IPS-18a (cell line): ENCODE results near the gene EML1.

ENCODE experiments used
- H3K27ac ChIP-seq: one replicate; pipeline ENCODE4 v1.5.1; 2013; ENCODE audit warnings: low read length
- H3K27me3 ChIP-seq: one replicate; pipeline ENCODE4 v1.6.1; 2013; ENCODE audit warnings: mild to moderate bottlenecking, low read length; ENCODE audit not compliant: control insufficient read depth, insufficient read depth
- H3K36me3 ChIP-seq: one replicate; pipeline ENCODE4 v1.6.1; 2013; ENCODE audit warnings: low read depth, low read length; ENCODE audit not compliant: control insufficient read depth
- H3K4me1 ChIP-seq: one replicate; pipeline ENCODE4 v1.6.1; 2013; ENCODE audit warnings: low read depth, low read length; ENCODE audit not compliant: control insufficient read depth
- H3K4me3 ChIP-seq: one replicate; pipeline ENCODE4 v1.5.1; 2013; ENCODE audit warnings: low read length
- H3K9ac ChIP-seq: one replicate; pipeline ENCODE4 v1.6.1; 2013; ENCODE audit warnings: mild to moderate bottlenecking, low read length, moderate library complexity
- H3K9me3 ChIP-seq: one replicate; pipeline ENCODE4 v1.6.1; 2013; ENCODE audit warnings: low read depth, low read length; ENCODE audit not compliant: control insufficient read depth

EML1 gene

DNA sequence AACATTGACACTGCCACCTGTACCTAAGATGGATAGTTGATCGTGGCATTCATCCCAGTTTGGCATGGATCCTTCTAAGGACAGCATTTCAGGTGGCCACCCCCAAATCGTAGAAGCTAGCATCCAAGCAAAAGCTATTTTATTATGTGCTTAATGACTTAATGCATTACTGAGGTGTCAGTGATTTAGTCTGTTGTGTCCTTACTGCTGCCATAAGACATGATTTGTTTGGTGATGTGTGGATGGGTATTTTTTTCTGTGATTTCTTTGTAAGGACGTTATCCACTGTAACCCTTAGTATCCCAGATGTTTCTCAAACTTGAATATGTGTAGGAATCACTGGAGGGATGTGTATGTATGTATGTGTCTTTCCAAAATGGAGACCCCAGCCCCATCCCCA is 190.8 kb downstream of the EML1 start:
- Histone ChIP-seq H3K4me1 (peaks cover 6% of the 10 kb centered on the region), H3K27ac (no peak overlapping the region), H3K9me3 (no peaks in the 10 kb centered on the region), H3K36me3 (no peaks in the 10 kb centered on the region), H3K4me3 (no peak overlapping the region), H3K9ac (no peak overlapping the region), H3K27me3 (no peaks in the 10 kb centered on the region)

DNA sequence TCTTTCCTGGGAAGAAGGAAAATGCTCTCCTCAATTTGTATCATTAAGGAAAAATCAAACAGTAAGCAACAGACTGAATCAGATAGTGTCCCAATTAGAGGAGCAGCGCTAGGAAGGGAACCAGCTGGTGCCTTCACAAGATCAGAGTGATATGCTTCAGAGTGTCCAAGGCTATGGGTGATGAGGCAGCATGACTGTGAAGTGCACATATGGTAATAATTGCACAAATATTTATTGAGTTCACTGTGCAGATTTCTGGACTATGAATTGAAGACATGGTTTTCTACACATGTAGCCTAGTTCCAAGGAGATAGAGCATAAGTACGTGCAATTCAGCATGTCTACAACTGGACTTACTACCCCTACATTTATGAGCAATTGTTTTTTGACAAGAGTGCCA is 193.2 kb downstream of the EML1 start:
- Histone ChIP-seq H3K4me3 (no peak overlapping the region), H3K27me3 (no peaks in the 10 kb centered on the region), H3K4me1 (peaks cover 6% of the 10 kb centered on the region), H3K9ac (no peak overlapping the region), H3K27ac (no peak overlapping the region), H3K9me3 (no peaks in the 10 kb centered on the region), H3K36me3 (no peaks in the 10 kb centered on the region)

- Histone ChIP-seq H3K36me3 (no peaks in the 10 kb centered on the region), H3K4me1 (no peaks in the 10 kb centered on the region), H3K27ac (no peak overlapping the region), H3K4me3 (no peak overlapping the region), H3K9ac (no peak overlapping the region), H3K27me3 (no peaks in the 10 kb centered on the region), H3K9me3 (no peaks in the 10 kb centered on the region)
Observed at GRCh38 chr14:99989032-99989431, 195.8 kb downstream of the EML1 start.

DNA sequence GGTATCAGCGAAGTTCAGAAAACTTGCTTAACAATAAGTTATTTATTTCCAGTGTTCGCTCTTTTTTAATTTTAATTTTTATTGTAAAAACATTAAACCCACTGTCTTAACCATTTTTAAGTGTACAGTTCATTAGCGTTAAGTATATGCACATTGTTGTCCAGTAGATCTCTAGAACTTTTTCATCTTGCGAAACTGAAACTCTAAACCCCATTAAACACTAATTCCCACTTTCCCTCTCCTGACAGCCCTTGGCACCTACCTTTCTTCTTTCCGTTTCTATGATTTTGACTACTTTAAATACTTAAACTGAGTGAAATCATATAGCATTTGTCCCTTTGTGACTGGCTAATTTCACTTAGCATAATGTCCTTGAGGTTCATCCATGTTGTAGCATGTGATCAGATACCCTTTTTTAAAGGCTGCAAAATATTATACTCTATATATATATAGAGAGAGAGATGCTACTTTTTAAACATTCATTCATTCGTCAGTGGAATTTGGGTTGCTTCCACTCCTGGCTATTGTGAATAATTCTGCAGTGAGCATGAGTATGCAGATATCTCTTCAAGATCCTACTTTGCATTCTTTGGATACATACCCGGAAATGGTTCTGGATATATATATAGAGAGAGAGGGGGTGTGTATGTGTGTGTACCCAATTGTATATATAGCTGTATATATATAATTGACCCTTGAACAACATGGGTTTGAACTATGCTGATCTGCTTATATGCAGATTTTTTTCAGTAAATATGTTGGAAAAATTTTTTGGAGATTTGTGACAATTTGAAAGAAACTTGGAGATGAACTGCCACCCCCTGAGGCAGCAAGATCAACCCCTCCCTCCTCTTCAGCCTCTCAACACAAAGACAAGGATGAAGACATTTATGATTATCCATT is 197.3 kb downstream of the EML1 start:
- no peak overlapping the region for H3K27ac ChIP-seq
- no peaks in the 10 kb centered on the region for H3K27me3 ChIP-seq
- H3K36me3 ChIP-seq: no peaks in the 10 kb centered on the region
- H3K4me3 ChIP-seq: no peak overlapping the region
- peaks cover 2% of the 10 kb centered on the region for H3K4me1 ChIP-seq
- H3K9me3 ChIP-seq: no peaks in the 10 kb centered on the region
- no peak overlapping the region for H3K9ac ChIP-seq

- Histone ChIP-seq H3K4me1 (peaks cover 4% of the 10 kb centered on the region), H3K27ac (no peak overlapping the region), H3K27me3 (no peaks in the 10 kb centered on the region), H3K9me3 (no peaks in the 10 kb centered on the region), H3K4me3 (no peak overlapping the region), H3K36me3 (no peaks in the 10 kb centered on the region), H3K9ac (no peak overlapping the region)
Observed at GRCh38 chr14:99991331-99991730, 198.1 kb downstream of the EML1 start.
